GM19023 (cell line): ENCODE results near the gene RAB3GAP2.
"Not testable (repeated sequence)": the region's sequence is repeated elsewhere in the genome, so short reads cannot be mapped to it uniquely, and the experiment has no call there.

Experiments
- ATAC-seq: cut with Tn5 transposase; IDR thresholded peaks from one replicate; pipeline ENCODE4 v1.9.1; 2021; ENCODE audit warnings: mild to moderate bottlenecking, moderate library complexity; ENCODE audit not compliant: unreplicated experiment

Gene RAB3GAP2

DNA sequence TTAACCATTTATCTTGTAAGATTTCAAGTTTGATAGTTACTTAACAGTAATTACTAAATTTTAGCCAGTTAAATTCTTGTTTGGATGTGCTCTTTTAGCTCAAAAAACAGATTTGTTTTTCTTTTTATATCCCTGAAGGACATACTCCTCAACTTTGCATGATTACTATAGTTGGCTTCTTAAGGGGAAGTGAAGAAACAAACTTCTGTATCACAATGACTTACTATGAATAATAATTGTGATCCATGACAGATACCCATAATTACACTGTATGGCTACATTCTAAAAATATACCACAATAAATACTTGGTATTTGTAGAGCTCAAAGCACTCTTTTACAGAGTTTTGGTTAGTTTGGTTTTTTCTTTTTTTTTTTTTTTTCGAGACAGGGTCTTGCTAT is 122.5 kb downstream of the RAB3GAP2 start:
- no peak for ATAC-seq

DNA sequence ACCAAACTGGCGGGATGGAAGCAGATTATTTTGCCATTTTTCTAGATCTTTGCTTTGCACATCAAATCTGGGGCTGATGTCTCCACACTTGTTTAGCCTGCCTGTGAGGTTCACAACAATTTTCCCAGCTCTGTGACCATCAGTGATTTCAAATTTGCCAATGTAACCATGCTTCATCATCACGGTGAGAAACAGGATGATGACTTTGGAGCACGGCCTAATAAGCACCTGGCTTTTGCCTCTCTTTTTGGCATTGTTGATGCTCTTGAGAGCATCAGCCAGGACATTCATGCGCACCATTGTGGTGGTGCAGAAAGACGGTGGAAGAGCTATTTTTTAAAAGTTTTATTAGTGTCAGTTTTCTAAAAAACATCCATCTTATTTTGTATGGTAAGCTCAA is 128.2 kb downstream of the RAB3GAP2 start:
- ATAC-seq: no peak

GRCh38 chr1:220139966-220140365 is 132.3 kb downstream of the RAB3GAP2 start:
- ATAC-seq: no peak

DNA sequence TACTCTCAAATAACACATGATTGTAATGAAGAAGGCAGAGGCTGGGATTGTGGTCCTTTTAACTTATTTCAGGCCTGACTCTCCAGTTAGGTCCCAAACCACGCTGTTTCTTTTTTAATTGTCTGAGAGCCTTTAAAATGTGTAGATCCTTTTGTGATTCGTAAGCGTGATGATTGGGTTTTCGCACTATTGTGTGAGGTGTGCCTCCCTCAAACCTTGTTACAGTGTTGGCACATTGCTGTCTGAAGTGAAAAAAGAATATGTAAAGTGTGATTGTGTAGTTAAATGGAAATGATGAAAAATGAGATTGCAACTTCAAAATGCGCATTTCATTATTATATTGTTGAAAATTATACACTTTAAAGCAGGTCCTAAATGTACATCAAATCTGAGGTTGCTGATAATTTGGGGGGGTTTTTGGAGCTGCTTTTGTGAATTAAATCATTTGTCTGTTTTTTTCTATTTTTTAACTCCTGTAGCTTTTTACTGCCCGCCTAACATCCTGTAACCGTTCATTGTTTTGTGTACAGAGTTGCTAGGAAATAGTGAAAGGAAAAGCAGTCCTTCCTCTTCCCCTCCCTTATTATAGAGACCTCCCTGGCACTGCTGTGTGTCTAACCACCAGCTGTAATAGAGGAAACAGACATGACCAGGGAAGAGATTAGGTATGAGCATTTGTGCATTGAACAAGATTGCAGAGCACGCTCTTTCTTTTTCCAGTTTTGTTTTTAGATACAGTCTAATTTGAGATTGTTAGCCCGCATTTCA is 135.1 kb downstream of the RAB3GAP2 start:
- ATAC-seq: no peak

- ATAC-seq: no peak
Measured at GRCh38 chr1:220135755-220136154, 136.5 kb downstream of the RAB3GAP2 start.

DNA sequence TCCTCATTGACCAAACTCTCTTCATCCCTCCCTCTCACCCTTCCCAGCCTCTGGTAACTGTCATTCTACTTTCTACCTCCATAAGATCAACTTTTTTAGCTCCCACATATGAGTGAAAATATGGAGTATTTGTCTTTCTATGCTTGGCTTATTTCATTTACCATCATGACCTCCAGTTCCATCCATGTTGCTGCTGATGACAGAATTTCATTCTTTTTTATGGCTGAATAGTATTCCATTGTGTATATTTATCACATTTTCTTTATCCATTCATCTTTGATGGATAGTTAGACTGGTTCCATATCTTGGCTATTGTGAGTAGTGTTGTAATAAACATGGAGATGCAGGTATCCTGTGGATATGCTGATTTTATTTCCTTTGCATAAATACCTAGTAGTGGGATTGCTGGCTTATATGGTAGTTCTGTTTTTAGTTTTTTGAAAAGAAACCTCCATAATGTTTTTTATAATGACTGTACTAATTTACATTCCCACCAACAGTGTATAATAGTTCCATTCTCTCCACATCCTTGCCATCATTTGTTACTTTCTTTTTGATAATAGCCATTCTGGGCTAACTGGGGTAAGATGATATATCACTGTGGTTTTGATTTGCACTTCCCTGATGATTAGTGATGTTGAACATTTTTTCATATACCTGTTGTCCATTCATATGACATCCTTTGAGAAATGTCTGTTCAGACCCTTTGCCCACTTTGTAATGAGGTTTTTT is 142.6 kb downstream of the RAB3GAP2 start:
- no peak for ATAC-seq

DNA sequence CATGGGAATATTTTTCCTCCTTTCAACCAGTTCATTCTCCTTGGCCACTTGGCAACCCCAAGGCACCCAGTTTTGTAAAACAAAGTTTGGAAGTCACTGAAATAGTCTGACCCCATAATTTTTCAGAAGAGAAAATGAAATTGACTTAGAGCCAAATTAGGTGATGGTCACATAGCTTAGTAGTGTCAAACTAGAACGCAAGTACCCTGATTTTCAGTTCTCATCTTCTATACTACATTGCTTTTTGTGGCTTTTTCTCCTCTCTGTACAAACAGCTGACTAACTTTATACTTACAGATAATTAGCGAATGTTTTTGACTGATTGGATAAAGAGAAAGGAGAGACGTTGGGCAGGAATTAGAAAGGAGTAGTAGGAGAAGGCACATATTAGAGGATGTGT is 145.2 kb downstream of the RAB3GAP2 start:
- ATAC-seq: no peak

DNA sequence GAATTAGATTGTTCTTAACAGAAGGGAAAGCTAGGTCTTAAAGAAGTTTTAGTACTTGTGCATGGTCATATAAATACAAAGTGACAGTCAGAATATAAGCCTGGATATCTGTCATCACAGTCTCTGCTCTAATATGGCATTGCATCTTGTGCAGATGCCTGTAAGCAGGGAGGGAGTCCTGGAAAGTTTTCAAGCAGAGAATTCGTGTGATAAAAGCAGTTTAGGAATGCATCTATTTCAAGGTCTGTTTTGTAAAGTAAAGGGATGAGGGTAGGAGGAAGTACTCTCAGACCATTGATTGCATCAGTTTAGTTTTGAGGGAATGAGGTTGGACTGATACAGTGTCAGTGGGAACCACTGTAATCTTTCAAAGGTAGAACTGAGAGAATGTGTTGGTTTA is 147.7 kb downstream of the RAB3GAP2 start:
- ATAC-seq: no peak

GRCh38 chr1:220123889-220124288 is 148.4 kb downstream of the RAB3GAP2 start:
- ATAC-seq: no peak

GRCh38 chr1:220123066-220123465 is 149.2 kb downstream of the RAB3GAP2 start:
- no peak for ATAC-seq

- ATAC-seq: no peak
Measured at GRCh38 chr1:220121791-220122530, 150.3 kb downstream of the RAB3GAP2 start.

DNA sequence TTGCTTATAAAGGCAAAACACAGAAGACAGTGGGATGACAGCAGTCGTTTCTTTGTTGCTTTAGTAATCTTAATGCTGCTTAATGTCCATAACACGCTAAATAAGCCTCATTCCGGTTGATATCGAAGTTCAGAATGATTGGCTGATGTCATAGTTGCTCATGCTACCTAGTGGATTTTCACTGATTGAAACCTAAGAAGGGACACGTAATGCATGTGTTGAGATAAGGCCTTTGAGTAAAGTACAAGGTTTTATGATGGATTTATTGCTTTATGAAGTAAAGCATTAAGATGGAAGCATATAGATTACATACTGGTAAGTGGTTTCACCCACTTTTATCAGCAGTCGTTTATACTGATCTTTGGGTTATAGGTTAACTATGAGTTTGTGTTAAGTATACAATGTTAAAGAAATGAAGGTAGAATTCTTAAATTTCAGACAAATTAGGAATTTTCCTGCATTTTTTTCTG is 153.2 kb downstream of the RAB3GAP2 start:
- no peak for ATAC-seq

DNA sequence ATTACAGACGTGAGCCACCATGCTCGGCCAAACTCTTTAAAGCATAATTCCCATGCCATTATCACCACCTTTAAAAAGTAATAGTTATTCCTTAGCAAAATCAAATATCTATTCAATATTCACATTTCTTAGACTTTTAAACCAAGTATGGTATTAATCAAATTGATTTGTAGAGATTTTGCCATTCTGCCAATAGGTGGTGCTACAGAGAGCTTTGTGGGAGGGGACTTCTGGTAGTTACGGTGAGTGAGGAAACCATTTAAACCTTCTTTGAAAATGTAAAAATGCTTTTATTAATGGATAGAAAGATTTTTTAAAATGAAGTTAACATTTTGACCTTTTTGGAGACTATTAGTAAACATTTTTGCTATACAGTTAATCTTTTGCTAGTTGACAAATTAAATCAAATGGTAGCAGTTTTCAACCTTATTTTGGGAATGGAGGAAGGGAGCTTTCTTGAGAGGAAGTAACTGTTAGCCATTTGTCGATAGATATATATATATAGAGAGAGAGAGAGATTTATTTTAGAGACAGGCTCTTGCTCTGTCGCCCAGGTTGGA is 159.0 kb downstream of the RAB3GAP2 start:
- no peak for ATAC-seq

DNA sequence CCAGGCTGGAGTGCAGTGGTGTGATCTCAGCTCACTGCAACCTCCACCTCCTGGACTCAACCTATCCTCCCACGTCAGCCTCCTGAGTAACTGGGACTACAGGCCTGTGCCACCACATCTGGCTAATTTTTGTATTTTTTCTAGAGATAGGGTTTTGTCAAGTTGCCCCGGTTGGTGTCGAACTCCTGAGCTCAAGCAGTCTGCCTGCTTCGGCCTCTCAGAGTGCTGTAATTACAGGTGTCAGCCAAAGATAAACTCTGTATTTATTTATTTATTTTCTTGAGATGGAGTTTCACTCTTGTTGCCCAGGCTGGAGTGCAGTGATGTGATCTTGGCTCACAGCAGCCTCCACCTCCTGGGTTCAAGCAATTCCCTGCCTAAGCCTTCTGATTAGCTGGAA is 159.7 kb downstream of the RAB3GAP2 start:
- ATAC-seq: not testable (repeated sequence)

GRCh38 chr1:220110473-220110872 is 161.8 kb downstream of the RAB3GAP2 start:
- ATAC-seq: not testable (repeated sequence)

GRCh38 chr1:220099826-220100225 is 172.4 kb downstream of the RAB3GAP2 start:
- ATAC-seq: no peak
